Uterus (tissue), 2 donors: ENCODE results near the gene ZNF391.

Experiments
- CTCF ChIP-seq, 4 experiments: fragments of 200-600 bp in 2 of 4; fragments of 450-650 bp in 2 of 4; sonication (generic) in 2 of 4; IDR thresholded peaks; one replicate each; pipeline ENCODE4 v1.5.1; 2016 to 2019; ENCODE audit warnings: antibody characterized with exemption in 4 of 4, mild to moderate bottlenecking in 2 of 4, moderate library complexity in 1 of 4
- POLR2A ChIP-seq, 2 donors: fragments of 450-650 bp; IDR thresholded peaks; one replicate each; pipeline ENCODE4 v1.6.1; 2016; ENCODE audit warnings: antibody characterized with exemption in 2 of 2, mild to moderate bottlenecking in 1 of 2, moderate library complexity in 1 of 2

GRCh38 chr6:27442932-27443331, 54.4 kb downstream of the ZNF391 start:
- TF ChIP-seq CTCF (IDR thresholded peaks at IDR 0.05) (no peak), POLR2A (IDR thresholded peaks at IDR 0.05) (no peak)
